A549 (cell line): Measurements from ENCODE around the gene PRKCD. TPM values are rescaled to one million over a fixed set of nuclear protein-coding genes. Genes with fewer than 3 reads are reported as not detected.

Experiments
- ATAC-seq, 2 experiments: fragments of 200-7000 bp in 1 of 2; fragments of >200 bp in 1 of 2; cut with Nextera tagmentation in 1 of 2; cut with Tn5 transposase in 1 of 2; 3 replicates each; pipeline versions ENCODE4 v1.8.0 to v1.9.1; 2018 to 2020; ENCODE audit warnings: mild to moderate bottlenecking in 1 of 2, moderate library complexity in 1 of 2
- CTCF ChIA-PET: fragments of 300-600 bp; sonication (Branson Sonifier 250); formaldehyde crosslinking; extraction: SDS; loops from one replicate; lab custom pipeline; 2021; ENCODE audit warnings: antibody characterized with exemption, inconsistent platforms; lab: Yijun Ruan, JAX
- POLR2A ChIA-PET: fragments of 350-600 bp; formaldehyde crosslinking; extraction: SDS; loops from one replicate; lab custom pipeline; 2021; ENCODE audit warnings: antibody characterized with exemption, inconsistent platforms; lab: Yijun Ruan, JAX
- DNase-seq, 2 experiments: peaks; one replicate each; pipeline versions ENCODE4 v3.0.0 to v3.0.0-alpha.2; 2011 to 2016; ENCODE audit warnings: low read depth in 1 of 2, low spot score in 1 of 2
- FAIRE-seq: peaks from 2 replicates; lab custom pipeline; 2011; peaks lifted over from hg19 to GRCh38; lab: Jason Lieb, UNC
- H3K27ac ChIP-seq, 2 experiments: fragments of >200 bp; sonication (Bioruptor Twin); formaldehyde crosslinking; 3 replicates each; pipeline ENCODE4 v1.5.1; 2016 to 2017
- H3K4me1 ChIP-seq: fragments of >200 bp; sonication (Bioruptor Twin); formaldehyde crosslinking; 3 replicates; pipeline ENCODE4 v1.6.1; 2016
- H3K4me2 ChIP-seq: fragments of >200 bp; sonication (Bioruptor Twin); formaldehyde crosslinking; 3 replicates; pipeline ENCODE4 v1.6.1; 2016
- H3K4me3 ChIP-seq: fragments of >200 bp; sonication (Bioruptor Twin); formaldehyde crosslinking; 3 replicates; pipeline ENCODE4 v1.5.1; 2016
- H3K9me3 ChIP-seq: fragments of >200 bp; sonication (Bioruptor Twin); formaldehyde crosslinking; 3 replicates; pipeline ENCODE4 v1.6.1; 2016
- BHLHE40 ChIP-seq: IDR thresholded peaks from 2 replicates; pipeline ENCODE4 v1.6.1; 2012; ENCODE audit warnings: low read depth, low read length, inconsistent platforms
- CBX8 ChIP-seq: fragments of 200-600 bp; sonication (generic); IDR thresholded peaks from 2 replicates; pipeline ENCODE4 v1.6.1; 2016
- CTCF ChIP-seq: fragments of >200 bp; sonication (Bioruptor Twin); formaldehyde crosslinking; IDR thresholded peaks from 3 replicates; pipeline ENCODE4 v1.5.1; 2016
- ELK1 ChIP-seq: fragments of 150-350 bp; IDR thresholded peaks from 2 replicates; pipeline ENCODE4 v1.6.1; 2014; ENCODE audit warnings: low read depth, mild to moderate bottlenecking, low read length
- EP300 ChIP-seq, 2 experiments: fragments of >200 bp; sonication (Bioruptor Twin); formaldehyde crosslinking; IDR thresholded peaks; 2 replicates in 1 of 2; 3 replicates in 1 of 2; pipeline ENCODE4 v1.6.1; 2016 to 2017
- FOSB ChIP-seq: fragments of 250-450 bp; sonication (Bioruptor Pico); IDR thresholded peaks from 2 replicates; pipeline ENCODE4 v1.5.0; 2020; ENCODE audit warnings: mild to moderate bottlenecking, moderate library complexity
- FOSL2 ChIP-seq, 2 experiments: fragments of 450-650 bp in 1 of 2; fragments of >200 bp in 1 of 2; sonication (Bioruptor Twin) in 1 of 2; formaldehyde crosslinking; IDR thresholded peaks; 2 replicates each; pipeline versions ENCODE4 v1.5.0 to v1.6.1; 2016 to 2020; ENCODE audit warnings: mild to moderate bottlenecking in 1 of 2, moderate library complexity in 1 of 2
- HEYL ChIP-seq: fragments of 250-450 bp; sonication (Bioruptor Pico); IDR thresholded peaks from 2 replicates; pipeline ENCODE4 v1.8.0; 2021; ENCODE audit warnings: mild to moderate bottlenecking, moderate library complexity
- HMGXB4 ChIP-seq: fragments of 250-450 bp; sonication (Bioruptor Pico); IDR thresholded peaks from 2 replicates; pipeline ENCODE4 v1.5.0; 2021; ENCODE audit warnings: mild to moderate bottlenecking, moderate library complexity, borderline replicate concordance
- HOXB5 ChIP-seq: fragments of 250-450 bp; sonication (Bioruptor Pico); IDR thresholded peaks from 2 replicates; pipeline ENCODE4 v1.5.0; 2020; ENCODE audit warnings: mild to moderate bottlenecking, moderate library complexity
- KDM1A ChIP-seq: fragments of 200-600 bp; sonication (generic); IDR thresholded peaks from 2 replicates; pipeline ENCODE4 v1.6.1; 2016; ENCODE audit warnings: low read depth, mild to moderate bottlenecking
- MYC ChIP-seq: IDR thresholded peaks from 2 replicates; pipeline ENCODE4 v1.6.1; 2012; ENCODE audit warnings: mild to moderate bottlenecking, inconsistent platforms, low read length, improper control_type of control experiment, borderline replicate concordance
- NPAS2 ChIP-seq: fragments of 250-450 bp; sonication (Bioruptor Pico); IDR thresholded peaks from 2 replicates; pipeline ENCODE4 v1.8.0; 2022; ENCODE audit warnings: mild to moderate bottlenecking, moderate library complexity, borderline replicate concordance
- NR3C1 ChIP-seq: fragments of >200 bp; sonication (Bioruptor Twin); formaldehyde crosslinking; IDR thresholded peaks from 3 replicates; pipeline ENCODE4 v1.6.1; 2017
- RAD21 ChIP-seq, 2 experiments: fragments of >200 bp in 1 of 2; sonication (Bioruptor Twin) in 1 of 2; formaldehyde crosslinking in 1 of 2; IDR thresholded peaks in 1 of 2; conservative IDR thresholded peaks in 1 of 2; 2 replicates in 1 of 2; 3 replicates in 1 of 2; pipeline ENCODE4 v1.6.1; 2012 to 2018; ENCODE audit warnings: inconsistent platforms in 1 of 2
- RCOR1 ChIP-seq: fragments of 150-350 bp; IDR thresholded peaks from 2 replicates; pipeline ENCODE4 v1.6.1; 2014; ENCODE audit warnings: antibody characterized with exemption, low read length, low read depth
- REST ChIP-seq: fragments of 200-600 bp; sonication (generic); IDR thresholded peaks from 2 replicates; pipeline ENCODE4 v1.6.1; 2016; ENCODE audit warnings: antibody characterized with exemption, mild to moderate bottlenecking, moderate library complexity
- SREBF2 ChIP-seq: fragments of 450-650 bp; IDR thresholded peaks from 2 replicates; pipeline ENCODE4 v1.6.1; 2014; ENCODE audit warnings: mild to moderate bottlenecking, moderate library complexity
- USF2 ChIP-seq: fragments of 450-650 bp; IDR thresholded peaks from 2 replicates; pipeline ENCODE4 v1.6.1; 2014; ENCODE audit warnings: antibody characterized with exemption
- ZFP36 ChIP-seq: fragments of 450-650 bp; IDR thresholded peaks from 2 replicates; pipeline ENCODE4 v1.6.1; 2014; ENCODE audit warnings: borderline replicate concordance; ENCODE audit not compliant: partially characterized antibody
- ZNF302 ChIP-seq: fragments of 250-450 bp; sonication (Bioruptor Pico); IDR thresholded peaks from 2 replicates; pipeline ENCODE4 v1.9.0; 2021; ENCODE audit warnings: inconsistent platforms, mild to moderate bottlenecking, moderate library complexity
- ZSCAN20 ChIP-seq: fragments of 250-450 bp; sonication (Bioruptor Pico); IDR thresholded peaks from 2 replicates; pipeline ENCODE4 v1.8.0; 2022; ENCODE audit warnings: mild to moderate bottlenecking, moderate library complexity
- WGBS: methylation state at CpG from one replicate; pipeline ENCODE4 v1.1.6; 2017; ENCODE audit errors: missing lambda C conversion rate; 5-methylcytosine and 5-hydroxymethylcytosine counted together
- polyA plus RNA-seq, 4 experiments: library from polyadenylated mRNA; depleted of rRNA in 3 of 4; stranded (reverse); fragments of >200 nt; fragmentation: RNase III in 1 of 4; extraction: RNeasy Plus Mini Kit Qiagen cat#74134 plus additional on column Dnase treatment in 1 of 4; gene quantifications; 2 replicates in 3 of 4; 3 replicates in 1 of 4; pipeline ENCODE4 v1.2.3, GENCODE V29; 2011 to 2017

The PRKCD gene
- polyA plus RNA-seq, 2 of the 4 experiments (the other 2 are of a cell fraction) = 10.1 to 18.3 TPM

GRCh38 chr3:53179580-53179979 lies 18.6 kb downstream of the PRKCD start:
- Histone ChIP-seq H3K9me3 (no peaks in the 10 kb centered on the region), H3K4me2 (no peak overlapping the region), H3K4me1 (no peaks in the 10 kb centered on the region), H3K4me3 (no peak overlapping the region), H3K27ac (no peak overlapping the region)
- FAIRE-seq (no peak), ATAC-seq (no peak), DNase-seq (no peak)
- CTCF ChIA-PET = interaction anchor here (1.5 to 2.0 kb wide), 2 partner anchors 16 to 65 kb away, joined by 5 to 7 read pairs; no protein-coding TSS in a partner anchor
- 93% methylated on average over 20 of the region's 20 CpGs for WGBS
- TF ChIP-seq RCOR1 (no peak), SREBF2 (no peak), USF2 (no peak), MYC (no peak), ELK1 (no peak), EP300 (IDR thresholded peaks at IDR 0.05) (no peak), CTCF (no peak), ZFP36 (no peak), KDM1A (no peak), CBX8 (no peak), HOXB5 (CRISPR knock-in tag) (no peak), ZNF302 (CRISPR knock-in tag) (no peak), NPAS2 (CRISPR knock-in tag) (no peak)
- POLR2A ChIA-PET = no interaction called here

- Histone ChIP-seq H3K9me3 (no peaks in the 10 kb centered on the region), H3K4me2 (no peak overlapping the region), H3K4me1 (no peaks in the 10 kb centered on the region), H3K27ac (no peak overlapping the region), H3K4me3 (no peak overlapping the region)
- ChIA-PET CTCF (interaction anchor here (1.5 kb wide), 1 partner anchor 46 kb away, joined by 5 read pairs; no protein-coding TSS in a partner anchor), POLR2A (no interaction called here)
- ATAC-seq (no peak; a peak in 1 of 6 replicates), FAIRE-seq (no peak), DNase-seq (no peak)
- TF ChIP-seq REST = no peak
- no peak for TF ChIP-seq FOSL2 (IDR thresholded peaks at IDR 0.05)
- TF ChIP-seq FOSL2 (CRISPR knock-in tag; IDR thresholded peaks at IDR 0.05) = no peak
- TF ChIP-seq BHLHE40 = no peak
- no peak for TF ChIP-seq RAD21 (conservative IDR thresholded peaks at IDR 0.05 in 1 of 2, IDR thresholded peaks at IDR 0.05 in 1 of 2)
- TF ChIP-seq FOSB (CRISPR knock-in tag) = no peak
- no peak for TF ChIP-seq CTCF
- no peak for TF ChIP-seq ZSCAN20 (CRISPR knock-in tag)
- TF ChIP-seq HEYL = no peak
- no peak for TF ChIP-seq NR3C1
- TF ChIP-seq EP300 (IDR thresholded peaks at IDR 0.05) = no peak
- TF ChIP-seq HMGXB4 (CRISPR knock-in tag) = no peak
- 84% methylated on average over 8 of the region's 11 CpGs for WGBS
Measured at GRCh38 chr3:53180305-53181023, 19.5 kb downstream of the PRKCD start.
